Spinal cord (tissue), 10 donors: ENCODE results near the gene GRID2IP. TPM values are rescaled to one million over a fixed set of nuclear protein-coding genes. Genes with fewer than 3 reads are reported as not detected.
A peak's percentile ranks its signal among the peaks of the same experiment; 100 is the strongest.
"Not testable (repeated sequence)": the region's sequence is repeated elsewhere in the genome, so short reads cannot be mapped to it uniquely, and the experiment has no call there.

Experiments used
- DNase-seq, 6 donors: peaks; one replicate each; pipeline versions ENCODE4 v3.0.0 to v3.0.0-alpha.2; 2013 to 2015; ENCODE audit warnings: low spot score in 6 of 6, low read depth in 4 of 6
- H3K27ac ChIP-seq: one replicate; pipeline ENCODE4 v1.5.1; 2013; ENCODE audit warnings: low read depth, low read length, control low read depth
- H3K27me3 ChIP-seq: one replicate; pipeline ENCODE4 v1.6.1; 2013; ENCODE audit warnings: low read length; ENCODE audit not compliant: control insufficient read depth, insufficient read depth
- H3K36me3 ChIP-seq: one replicate; pipeline ENCODE4 v1.6.1; 2013; ENCODE audit warnings: low read length; ENCODE audit not compliant: control insufficient read depth, insufficient read depth
- H3K4me1 ChIP-seq: one replicate; pipeline ENCODE4 v1.6.1; 2013; ENCODE audit warnings: low read length; ENCODE audit not compliant: control insufficient read depth, insufficient read depth
- H3K4me3 ChIP-seq: one replicate; pipeline ENCODE4 v1.5.1; 2013; ENCODE audit warnings: low read depth, low read length, control low read depth
- H3K9me3 ChIP-seq: one replicate; pipeline ENCODE4 v1.6.1; 2013; ENCODE audit warnings: low read length; ENCODE audit not compliant: control insufficient read depth, insufficient read depth
- WGBS: methylation state at CpG from one replicate; pipeline ENCODE4 v1.1.5; 2013; ENCODE audit warnings: missing lambda C conversion rate; ENCODE audit not compliant: insufficient coverage; 5-methylcytosine and 5-hydroxymethylcytosine counted together
- polyA plus RNA-seq, 2 donors: library from polyadenylated mRNA; unstranded; fragments of 120-200 nt; gene quantifications; one replicate each; pipeline ENCODE4 v1.2.1, GENCODE V29; 2013; ENCODE audit not compliant: insufficient read length in 2 of 2
- total RNA-seq, 2 donors: library from RNA; depleted of rRNA in 1 of 2; stranded (reverse); fragments of 120-200 nt in 1 of 2; fragments of >200 nt in 1 of 2; gene quantifications; one replicate each; pipeline versions ENCODE4 v1.2.3 to v1.2.4, GENCODE V29; 2013 to 2014
- donor health status: healthy.

Gene GRID2IP
- total and polyA plus RNA-seq, 4 donors: 0.30 to 1.2 (median 0.38) TPM

GRCh38 chr7:6460303-6460702 lies 91.0 kb downstream of the GRID2IP start:
- 81% methylated on average over 3 of the region's 6 CpGs for WGBS
- Histone ChIP-seq H3K4me1 (no peaks in the 10 kb centered on the region), H3K36me3 (peaks cover 32% of the 10 kb centered on the region), H3K4me3 (no peak overlapping the region), H3K27me3 (no peaks in the 10 kb centered on the region), H3K27ac (no peak overlapping the region), H3K9me3 (no peaks in the 10 kb centered on the region)
- no peak for DNase-seq

GRCh38 chr7:6458676-6459075 lies 92.6 kb downstream of the GRID2IP start:
- H3K4me1 ChIP-seq, H3K27ac ChIP-seq, H3K4me3 ChIP-seq, H3K9me3 ChIP-seq, DNase-seq, H3K27me3 ChIP-seq: not testable (repeated sequence)
- no CpG with 5 or more reads among the region's 3 CpGs for WGBS
- H3K36me3 ChIP-seq: peaks cover 21% of the 10 kb centered on the region

DNA sequence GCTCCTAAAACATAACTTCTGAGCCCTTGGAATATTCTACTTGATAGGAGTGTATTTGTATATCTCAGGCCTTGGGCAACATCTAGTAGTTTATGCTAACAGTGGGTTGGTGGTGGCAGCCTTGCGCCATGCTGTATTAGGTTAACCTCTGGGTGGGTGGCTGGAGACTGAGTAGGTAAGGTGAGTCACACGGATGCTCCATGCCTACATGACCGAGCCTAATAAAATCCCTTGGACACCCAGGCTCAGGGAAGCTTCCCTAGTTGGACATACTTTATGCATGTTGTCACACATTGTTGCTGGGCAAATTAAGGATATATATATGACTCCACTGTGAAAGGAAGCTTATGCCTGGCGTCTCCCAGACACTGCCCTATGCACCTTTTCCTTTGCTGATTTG lies 97.5 kb downstream of the GRID2IP start:
- H3K27ac ChIP-seq: no peak overlapping the region
- no peak for DNase-seq

GRCh38 chr7:6451224-6451705 lies 100.0 kb downstream of the GRID2IP start:
- Histone ChIP-seq H3K36me3 (no peaks in the 10 kb centered on the region), H3K27ac (no peak overlapping the region), H3K9me3 (no peaks in the 10 kb centered on the region), H3K4me3 (no peak overlapping the region), H3K27me3 (no peaks in the 10 kb centered on the region), H3K4me1 (peaks cover 17% of the 10 kb centered on the region)
- DNase-seq: no peak
- 70% methylated on average over 2 of the region's 6 CpGs for WGBS

More for the DNA sequence above, 97.5 kb downstream of the GRID2IP start:
- Histone ChIP-seq H3K27me3 (no peaks in the 10 kb centered on the region), H3K4me3 (no peak overlapping the region), H3K36me3 (no peaks in the 10 kb centered on the region), H3K4me1 (peaks cover 2% of the 10 kb centered on the region), H3K9me3 (no peaks in the 10 kb centered on the region)
- 79% methylated on average over 3 of the region's 4 CpGs for WGBS

- peaks cover 18% of the 10 kb centered on the region for H3K4me1 ChIP-seq
- 98% methylated on average over 5 of the region's 10 CpGs for WGBS
- not testable (repeated sequence) for H3K27me3 ChIP-seq, DNase-seq, H3K4me3 ChIP-seq, H3K36me3 ChIP-seq, H3K27ac ChIP-seq, H3K9me3 ChIP-seq
Observed at GRCh38 chr7:6450591-6450990, 100.7 kb downstream of the GRID2IP start.

GRCh38 chr7:6449884-6450283 lies 101.4 kb downstream of the GRID2IP start:
- peaks cover 18% of the 10 kb centered on the region for H3K4me1 ChIP-seq
- not testable (repeated sequence) for H3K27ac ChIP-seq, H3K9me3 ChIP-seq, H3K4me3 ChIP-seq, H3K27me3 ChIP-seq, H3K36me3 ChIP-seq, DNase-seq
- WGBS: 90% methylated on average over 5 of the region's 11 CpGs

GRCh38 chr7:6448943-6449543 lies 102.2 kb downstream of the GRID2IP start:
- no peak overlapping the region for H3K4me3 ChIP-seq
- peaks cover 18% of the 10 kb centered on the region for H3K4me1 ChIP-seq
- H3K27ac ChIP-seq: no peak overlapping the region
- peaks cover 10% of the 10 kb centered on the region for H3K36me3 ChIP-seq
- DNase-seq: no peak
- no peaks in the 10 kb centered on the region for H3K9me3 ChIP-seq
- H3K27me3 ChIP-seq: no peaks in the 10 kb centered on the region
- WGBS: 82% methylated on average over 15 of the region's 16 CpGs

GRCh38 chr7:6447581-6448199 lies 103.6 kb downstream of the GRID2IP start, which contains the start of gene DAGLB:
TSS of gene DAGLB (minus strand) at chr7:6447954. CDS start at chr7:6447842, 112 bp downstream.
- Histone ChIP-seq H3K27me3 (no peaks in the 10 kb centered on the region), H3K9me3 (no peaks in the 10 kb centered on the region), H3K36me3 (peaks cover 22% of the 10 kb centered on the region), H3K4me1 (peaks cover 18% of the 10 kb centered on the region), H3K4me3 (peak within 1 kb of the TSS; percentile 82), H3K27ac (peak within 1 kb of the TSS; percentile 87)
- DNase-seq: peak; percentile 89 to 98 (median 90)
- WGBS: under 1% methylated on average over 59 of the region's 61 CpGs
